HG03039 (cell line): ENCODE measurements around the gene GPI.
"Not testable (repeated sequence)": the region's sequence is repeated elsewhere in the genome, so short reads cannot be mapped to it uniquely, and the experiment has no call there.

Experiments used
- ATAC-seq: cut with Tn5 transposase; IDR thresholded peaks from one replicate; pipeline ENCODE4 v1.9.1; 2021; ENCODE audit warnings: mild to moderate bottlenecking, moderate library complexity; ENCODE audit not compliant: unreplicated experiment

Gene GPI

GRCh38 chr19:34366738-34367623, 2.0 kb downstream of the GPI start:
- ATAC-seq = no peak

- no peak for ATAC-seq
Measured at GRCh38 chr19:34367624-34367957, 2.6 kb downstream of the GPI start.

GRCh38 chr19:34368338-34368737, 3.3 kb downstream of the GPI start:
- no peak for ATAC-seq

GRCh38 chr19:34369166-34369565, 4.2 kb downstream of the GPI start:
- ATAC-seq = not testable (repeated sequence)

GRCh38 chr19:34370117-34370516, 5.1 kb downstream of the GPI start:
- no peak for ATAC-seq

GRCh38 chr19:34370983-34371382, 6.0 kb downstream of the GPI start:
- ATAC-seq = no peak

GRCh38 chr19:34373601-34374288, 8.7 kb downstream of the GPI start:
- ATAC-seq = no peak

DNA sequence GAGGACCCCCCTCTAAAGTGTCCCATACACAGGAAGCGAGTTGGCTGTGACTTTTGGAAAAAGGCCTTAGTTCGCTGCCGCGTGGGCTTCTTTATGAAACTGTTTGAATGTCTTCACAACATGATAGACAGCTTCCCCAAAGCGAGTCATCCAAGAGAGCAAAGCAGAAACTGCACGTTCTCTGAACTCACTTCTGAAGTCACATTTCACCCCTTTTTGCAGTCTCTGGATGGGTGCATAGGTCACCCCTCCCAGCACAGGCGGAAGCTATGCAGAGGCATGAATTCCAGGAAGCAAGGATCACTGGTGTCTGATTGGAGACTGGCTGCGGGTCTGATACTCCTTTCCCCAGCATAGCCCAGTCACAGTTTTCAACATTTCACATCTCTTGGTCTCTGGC, 10.6 kb downstream of the GPI start:
- no peak for ATAC-seq

DNA sequence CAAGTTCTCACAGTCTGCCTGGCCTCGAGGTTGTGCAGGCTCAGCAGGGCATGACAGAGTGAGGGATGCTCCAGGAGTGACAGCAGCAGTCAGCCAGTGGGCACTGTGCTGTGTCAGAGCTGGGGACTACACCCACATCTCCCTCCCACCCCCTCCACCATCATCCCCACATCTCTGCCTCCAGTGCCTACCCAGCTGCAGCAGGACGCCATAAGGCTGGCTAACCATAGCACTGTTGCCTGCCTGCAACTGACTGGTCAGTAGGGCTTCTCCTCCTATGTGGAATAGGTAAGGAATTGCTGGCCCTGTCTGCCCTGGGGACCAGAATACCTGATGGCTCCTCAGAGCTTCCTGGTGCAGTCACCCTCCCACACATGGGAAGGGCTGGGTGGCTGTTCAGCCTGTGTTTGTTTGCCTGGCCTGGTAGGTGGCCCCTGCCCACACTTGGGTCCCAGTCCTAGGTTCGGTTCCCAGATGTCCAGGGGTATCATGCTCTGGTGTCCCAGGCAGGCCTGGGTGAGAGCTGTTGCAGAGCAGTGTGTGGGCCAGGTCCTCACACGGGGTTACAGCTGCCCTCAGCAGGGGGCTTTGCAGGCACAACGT, 15.7 kb downstream of the GPI start:
- no peak for ATAC-seq

DNA sequence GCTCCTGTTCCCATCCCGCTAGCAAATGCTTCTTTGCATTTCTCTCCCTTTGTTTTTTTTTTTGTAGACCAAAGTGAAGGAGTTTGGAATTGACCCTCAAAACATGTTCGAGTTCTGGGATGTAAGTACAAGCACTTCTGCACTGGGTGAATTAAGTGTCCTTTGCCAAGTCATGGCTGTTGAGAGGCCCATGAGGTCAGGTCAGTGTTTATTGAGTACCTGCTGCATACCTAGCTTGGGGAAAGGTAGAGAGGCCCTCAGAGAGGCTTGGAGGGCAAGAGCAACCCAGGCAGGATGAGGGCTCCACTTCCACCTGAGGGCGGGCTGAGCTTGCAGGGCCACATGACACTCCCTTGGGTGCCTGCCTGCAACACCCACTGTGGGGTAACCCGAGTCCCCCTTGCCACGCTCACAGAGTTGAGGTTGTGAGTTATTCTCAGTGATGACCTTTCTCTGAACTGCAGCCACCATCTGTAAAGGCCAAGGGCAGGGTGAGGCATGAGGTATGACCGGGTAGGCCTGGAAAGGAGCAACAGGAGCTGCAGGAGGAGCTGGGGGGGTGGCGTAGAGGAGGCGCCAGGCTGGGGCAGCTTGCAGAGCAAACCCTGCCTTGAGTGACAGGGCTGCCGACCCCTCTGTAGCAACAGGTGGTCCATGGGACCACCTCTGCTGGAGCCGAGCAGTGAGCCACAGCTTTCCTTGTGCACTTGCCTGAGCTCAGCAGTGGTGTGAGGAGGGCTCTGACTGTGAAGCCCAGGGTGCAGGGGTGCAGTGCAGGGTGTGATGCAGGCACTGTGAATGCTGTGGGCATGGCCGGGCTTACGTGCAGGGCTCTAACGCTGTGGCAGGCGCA, 16.6 kb downstream of the GPI start:
- no peak for ATAC-seq

GRCh38 chr19:34382471-34382870, 17.5 kb downstream of the GPI start:
- ATAC-seq = no peak

- no peak for ATAC-seq
Measured at GRCh38 chr19:34383599-34383998, 18.6 kb downstream of the GPI start.

- no peak for ATAC-seq
Measured at GRCh38 chr19:34386645-34387445, 21.8 kb downstream of the GPI start.

DNA sequence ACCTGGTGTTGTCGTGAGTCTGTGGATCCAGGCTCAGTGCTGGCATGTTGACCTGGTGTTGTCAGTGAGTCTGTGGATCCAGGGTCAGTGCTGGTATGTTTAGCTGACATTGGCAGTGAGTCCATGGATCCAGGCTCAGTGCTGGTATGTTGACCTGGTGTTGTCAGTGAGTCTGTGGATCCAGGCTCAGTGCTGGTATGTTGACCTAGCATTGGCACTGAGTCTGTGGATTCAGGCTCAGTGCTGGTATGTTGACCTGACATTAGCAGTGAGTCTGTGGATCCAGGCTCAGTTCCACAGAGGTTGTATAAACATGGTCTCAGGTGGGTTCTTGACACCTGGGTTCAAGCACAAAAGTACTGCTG, 22.4 kb downstream of the GPI start:
- ATAC-seq = no peak

DNA sequence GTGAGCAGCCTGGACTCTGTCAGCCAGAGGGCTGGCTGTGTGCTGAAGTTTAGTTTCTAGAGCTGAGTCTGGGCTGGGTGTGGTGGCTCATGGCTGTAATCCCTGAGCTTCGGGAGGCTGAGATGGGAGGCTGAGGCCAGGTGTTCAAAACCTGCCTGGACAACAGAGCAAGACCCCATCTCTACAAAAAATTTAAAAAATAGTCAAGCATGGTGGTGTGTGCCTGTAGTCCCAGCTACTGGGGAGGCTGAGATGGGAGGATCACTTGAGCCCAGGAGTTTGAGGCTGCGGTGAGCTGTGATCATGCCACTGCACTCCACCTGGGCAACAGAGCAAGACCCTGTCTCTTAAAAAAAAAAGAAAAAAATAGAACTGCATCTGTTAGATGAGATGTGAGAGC, 23.7 kb downstream of the GPI start:
- ATAC-seq = not testable (repeated sequence)

GRCh38 chr19:34391813-34392212, 26.8 kb downstream of the GPI start:
- no peak for ATAC-seq

GRCh38 chr19:34393031-34393430, 28.0 kb downstream of the GPI start:
- ATAC-seq = no peak

GRCh38 chr19:34393629-34394028, 28.6 kb downstream of the GPI start:
- ATAC-seq = no peak

DNA sequence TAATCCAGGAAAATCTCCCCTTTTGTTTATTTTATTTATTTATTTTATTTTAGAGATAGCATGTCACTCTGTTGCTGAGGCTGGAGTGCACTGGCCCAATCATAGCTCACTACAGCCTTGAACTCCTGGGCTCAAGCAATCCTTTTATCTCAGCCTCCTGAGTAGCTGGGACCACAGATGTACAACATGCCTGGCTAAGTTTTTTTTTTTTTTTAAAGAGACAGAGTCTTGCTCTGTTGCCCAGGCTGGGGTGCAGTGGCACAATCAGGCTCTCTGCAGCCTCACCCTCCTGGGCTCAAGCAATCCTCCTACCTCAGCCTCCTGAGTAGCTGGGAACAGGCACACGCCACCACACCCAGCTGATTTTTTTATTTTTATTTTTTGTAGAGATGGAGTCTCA, 32.9 kb downstream of the GPI start:
- no peak for ATAC-seq

DNA sequence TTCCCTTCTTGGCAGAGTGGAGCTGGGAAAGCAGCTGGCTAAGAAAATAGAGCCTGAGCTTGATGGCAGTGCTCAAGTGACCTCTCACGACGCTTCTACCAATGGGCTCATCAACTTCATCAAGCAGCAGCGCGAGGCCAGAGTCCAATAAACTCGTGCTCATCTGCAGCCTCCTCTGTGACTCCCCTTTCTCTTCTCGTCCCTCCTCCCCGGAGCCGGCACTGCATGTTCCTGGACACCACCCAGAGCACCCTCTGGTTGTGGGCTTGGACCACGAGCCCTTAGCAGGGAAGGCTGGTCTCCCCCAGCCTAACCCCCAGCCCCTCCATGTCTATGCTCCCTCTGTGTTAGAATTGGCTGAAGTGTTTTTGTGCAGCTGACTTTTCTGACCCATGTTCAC, 34.9 kb downstream of the GPI start:
- no peak for ATAC-seq
